Nephron (organoid): ENCODE results near the gene SULF2.

Source experiments
- H3K27ac Mint-ChIP-seq, 3 experiments: 2 replicates each; pipeline ENCODE4 v1.8.0; 2020; ENCODE audit warnings: mixed read lengths in 3 of 3, mild to moderate bottlenecking in 2 of 3, moderate library complexity in 1 of 3
- H3K27me3 Mint-ChIP-seq: 2 replicates; pipeline ENCODE4 v1.8.0; 2021; ENCODE audit warnings: low read depth, mild to moderate bottlenecking, moderate library complexity, mixed read lengths
- H3K36me3 Mint-ChIP-seq: 2 replicates; pipeline ENCODE4 v1.8.0; 2020; ENCODE audit warnings: low read depth, mixed read lengths
- H3K4me1 Mint-ChIP-seq: 2 replicates; pipeline ENCODE4 v1.8.0; 2020; ENCODE audit warnings: mixed read lengths
- H3K4me3 Mint-ChIP-seq, 3 experiments: 2 replicates each; pipeline ENCODE4 v1.8.0; 2020; ENCODE audit warnings: mild to moderate bottlenecking in 3 of 3, mixed read lengths in 3 of 3, moderate library complexity in 2 of 3
- H3K9me3 Mint-ChIP-seq: 2 replicates; pipeline ENCODE4 v1.8.0; 2020; ENCODE audit warnings: mixed read lengths
- TF ChIP-seq, protein P1 (sequence below), 3 experiments: fragments of 200-600 bp; sonication (generic); IDR thresholded peaks; one replicate each; pipeline ENCODE4 v1.5.0; 2021; ENCODE audit warnings: antibody characterized with exemption in 3 of 3; ENCODE audit not compliant: unreplicated experiment in 3 of 3

The SULF2 gene

DNA sequence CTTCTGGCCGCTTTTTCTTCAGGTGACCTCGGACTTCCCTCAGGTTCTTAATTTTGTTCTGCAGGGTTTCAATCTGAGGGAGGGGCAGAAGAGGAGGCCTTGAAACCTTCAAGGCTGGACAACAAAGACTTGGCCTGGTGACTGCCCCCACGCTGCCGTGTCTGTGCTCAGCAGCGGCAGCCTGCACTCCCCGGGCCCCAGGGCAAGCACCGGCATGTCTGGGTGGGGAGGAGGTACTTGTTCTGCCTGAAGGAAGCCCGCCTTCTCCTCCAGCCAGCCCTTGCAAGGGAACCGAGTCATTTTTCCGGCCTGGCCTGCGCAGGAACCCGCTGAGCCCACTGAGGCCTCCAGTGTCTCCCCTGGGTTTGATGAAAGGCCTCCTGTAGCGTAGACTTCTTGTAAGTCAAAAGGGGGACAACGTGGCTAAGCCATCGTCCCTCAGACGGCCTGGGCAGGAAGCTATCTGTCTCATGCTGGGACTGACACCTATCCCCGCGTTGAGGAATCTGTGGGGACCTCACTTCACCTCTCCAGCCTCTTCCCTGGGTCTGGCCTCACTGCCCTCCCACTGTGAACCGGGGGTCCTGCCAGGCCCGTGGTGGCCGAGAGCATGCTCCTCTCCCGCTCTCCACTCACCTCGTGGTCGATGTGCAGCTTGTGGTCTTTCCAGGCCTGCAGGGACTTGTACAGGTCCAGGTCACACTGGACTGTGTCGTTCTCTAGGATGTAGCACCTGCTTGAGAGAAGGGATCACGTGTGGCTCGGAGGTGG lies 119.9 kb downstream of the SULF2 start:
- Mint-ChIP-seq H3K9me3 (no peaks in the 10 kb centered on the region), H3K27ac (peak overlapping the region in 1 of 3 experiments; percentile 22), H3K36me3 (peaks cover 31% of the 10 kb centered on the region), H3K27me3 (peaks cover 3% of the 10 kb centered on the region), H3K4me1 (peaks cover 12% of the 10 kb centered on the region), H3K4me3 (no peak overlapping the region)
- TF ChIP-seq, protein P1, sequence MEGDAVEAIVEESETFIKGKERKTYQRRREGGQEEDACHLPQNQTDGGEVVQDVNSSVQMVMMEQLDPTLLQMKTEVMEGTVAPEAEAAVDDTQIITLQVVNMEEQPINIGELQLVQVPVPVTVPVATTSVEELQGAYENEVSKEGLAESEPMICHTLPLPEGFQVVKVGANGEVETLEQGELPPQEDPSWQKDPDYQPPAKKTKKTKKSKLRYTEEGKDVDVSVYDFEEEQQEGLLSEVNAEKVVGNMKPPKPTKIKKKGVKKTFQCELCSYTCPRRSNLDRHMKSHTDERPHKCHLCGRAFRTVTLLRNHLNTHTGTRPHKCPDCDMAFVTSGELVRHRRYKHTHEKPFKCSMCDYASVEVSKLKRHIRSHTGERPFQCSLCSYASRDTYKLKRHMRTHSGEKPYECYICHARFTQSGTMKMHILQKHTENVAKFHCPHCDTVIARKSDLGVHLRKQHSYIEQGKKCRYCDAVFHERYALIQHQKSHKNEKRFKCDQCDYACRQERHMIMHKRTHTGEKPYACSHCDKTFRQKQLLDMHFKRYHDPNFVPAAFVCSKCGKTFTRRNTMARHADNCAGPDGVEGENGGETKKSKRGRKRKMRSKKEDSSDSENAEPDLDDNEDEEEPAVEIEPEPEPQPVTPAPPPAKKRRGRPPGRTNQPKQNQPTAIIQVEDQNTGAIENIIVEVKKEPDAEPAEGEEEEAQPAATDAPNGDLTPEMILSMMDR (IDR thresholded peaks at IDR 0.05; ENCODE audit: unreplicated experiment in 3 of 3) = no peak

GRCh38 chr20:47664744-47665143 lies 120.5 kb downstream of the SULF2 start:
- no peak overlapping the region for H3K27ac Mint-ChIP-seq
- H3K27me3 Mint-ChIP-seq = peaks cover 3% of the 10 kb centered on the region
- H3K9me3 Mint-ChIP-seq = no peaks in the 10 kb centered on the region
- H3K36me3 Mint-ChIP-seq = peaks cover 35% of the 10 kb centered on the region
- TF ChIP-seq, protein P1 (IDR thresholded peaks at IDR 0.05; ENCODE audit: unreplicated experiment in 3 of 3) = no peak
- H3K4me3 Mint-ChIP-seq = no peak overlapping the region
- H3K4me1 Mint-ChIP-seq = peaks cover 12% of the 10 kb centered on the region

- no peak overlapping the region for H3K4me3 Mint-ChIP-seq
- TF ChIP-seq, protein P1 (IDR thresholded peaks at IDR 0.05; ENCODE audit: unreplicated experiment in 3 of 3) = no peak
- H3K27me3 Mint-ChIP-seq = peaks cover 3% of the 10 kb centered on the region
- peaks cover 12% of the 10 kb centered on the region for H3K4me1 Mint-ChIP-seq
- peaks cover 28% of the 10 kb centered on the region for H3K36me3 Mint-ChIP-seq
- H3K27ac Mint-ChIP-seq = no peak overlapping the region
- no peaks in the 10 kb centered on the region for H3K9me3 Mint-ChIP-seq
Measured at GRCh38 chr20:47664068-47664437, 121.2 kb downstream of the SULF2 start.

DNA sequence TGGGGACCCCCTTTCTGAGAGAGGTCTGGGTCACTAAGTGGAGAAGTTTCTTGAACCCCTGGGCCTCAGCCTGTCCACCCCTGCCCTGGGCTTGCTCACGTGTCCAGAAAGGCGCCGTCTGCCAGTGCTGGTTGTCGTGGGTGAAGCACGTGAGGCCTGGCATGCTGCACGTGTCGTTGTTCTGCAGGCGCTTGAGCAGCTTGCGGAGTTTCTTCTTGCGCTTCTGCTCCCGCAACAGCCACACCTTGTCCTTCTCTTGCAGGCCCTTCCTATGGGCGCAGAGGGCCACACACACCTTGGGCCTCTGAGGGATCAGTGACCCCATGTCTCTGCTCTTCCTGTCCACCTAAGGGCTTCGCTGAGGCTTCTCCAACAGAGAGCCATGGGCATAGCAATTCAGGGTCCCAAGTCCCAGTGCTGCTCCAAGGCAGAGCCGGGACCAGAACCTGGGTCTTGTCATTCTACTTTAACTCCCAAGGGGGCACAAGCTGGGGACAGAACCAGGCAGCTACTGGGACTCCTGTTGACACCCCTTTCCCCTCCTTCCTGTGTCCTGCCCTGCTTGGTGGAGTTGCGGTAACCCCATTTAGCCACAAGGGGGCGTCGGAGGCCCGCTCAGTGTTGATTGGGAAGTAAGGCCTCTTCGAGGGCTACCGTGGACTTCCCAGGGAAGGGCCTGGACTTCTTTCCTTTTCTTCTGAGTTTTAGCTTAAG lies 121.8 kb downstream of the SULF2 start:
- Mint-ChIP-seq H3K4me3 (no peak overlapping the region), H3K36me3 (peaks cover 24% of the 10 kb centered on the region), H3K27me3 (peaks cover 3% of the 10 kb centered on the region), H3K27ac (no peak overlapping the region), H3K4me1 (peaks cover 12% of the 10 kb centered on the region), H3K9me3 (no peaks in the 10 kb centered on the region)
- TF ChIP-seq, protein P1 (IDR thresholded peaks at IDR 0.05; ENCODE audit: unreplicated experiment in 3 of 3) = peak; percentile 93 to 96 (median 96)

DNA sequence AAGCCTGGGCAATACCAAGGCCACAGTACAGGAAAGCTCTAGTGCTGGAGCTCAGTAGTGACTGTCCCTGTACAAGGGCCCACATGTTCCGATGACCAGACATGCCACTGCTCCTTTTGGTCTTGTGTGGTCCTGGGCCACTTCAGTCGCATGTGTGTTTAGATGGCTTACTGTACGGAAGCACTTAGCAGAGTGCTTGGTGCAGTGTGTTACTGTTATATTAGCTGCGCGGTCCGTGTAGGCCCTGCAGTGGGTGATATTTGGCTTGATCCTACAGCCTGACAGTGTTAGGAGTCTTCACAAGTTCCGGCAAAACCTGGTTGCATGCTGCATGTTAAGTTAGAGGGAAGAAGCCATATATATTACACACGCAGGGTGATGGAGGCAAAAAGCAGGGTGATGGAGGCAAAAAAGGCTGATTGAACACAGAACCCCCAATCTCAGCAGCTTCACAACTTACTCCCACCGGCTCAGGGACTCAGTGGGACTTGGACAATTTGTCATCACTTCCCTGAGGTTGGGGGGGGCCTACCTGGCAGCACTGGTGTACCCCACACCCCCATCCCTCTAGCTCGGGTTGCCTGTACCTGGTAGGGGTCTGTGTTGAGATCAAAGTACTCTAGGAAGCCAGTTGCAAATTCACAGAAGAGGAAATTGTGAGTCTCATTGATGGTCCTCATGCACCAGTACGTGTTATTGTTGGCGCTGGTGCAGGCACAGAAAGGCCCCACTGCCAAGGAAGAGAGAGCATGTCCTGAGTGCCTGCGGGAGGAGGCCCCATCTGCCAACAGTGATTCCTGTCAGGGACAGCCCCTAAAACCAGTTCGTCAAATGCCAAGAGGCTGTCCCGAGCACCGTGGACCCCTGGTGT lies 122.6 kb downstream of the SULF2 start:
- H3K9me3 Mint-ChIP-seq = no peaks in the 10 kb centered on the region
- peaks cover 3% of the 10 kb centered on the region for H3K27me3 Mint-ChIP-seq
- no peak overlapping the region for H3K4me3 Mint-ChIP-seq
- H3K36me3 Mint-ChIP-seq = peaks cover 31% of the 10 kb centered on the region
- no peak overlapping the region for H3K27ac Mint-ChIP-seq
- peaks cover 12% of the 10 kb centered on the region for H3K4me1 Mint-ChIP-seq
- TF ChIP-seq, protein P1 (IDR thresholded peaks at IDR 0.05; ENCODE audit: unreplicated experiment in 3 of 3) = no peak
